Peyer's patch (tissue), 4 donors: ENCODE measurements around the gene PIF1. TPM values are rescaled to one million over a fixed set of nuclear protein-coding genes. Genes with fewer than 3 reads are reported as not detected.

Experiments
- DNase-seq, 3 donors: peaks; one replicate each; pipeline ENCODE4 v3.0.0-alpha.2; 2017 to 2019
- H3K27ac ChIP-seq, 4 donors: fragments of 200-600 bp; sonication (generic); one replicate each; pipeline ENCODE4 v1.5.1; 2016 to 2019
- H3K27me3 ChIP-seq, 2 donors: fragments of 200-600 bp; sonication (generic); one replicate each; pipeline ENCODE4 v1.5.1; 2019
- H3K36me3 ChIP-seq, 3 donors: fragments of 200-600 bp; sonication (generic); one replicate each; pipeline ENCODE4 v1.5.1; 2016 to 2019
- H3K4me1 ChIP-seq, 4 donors: fragments of 200-600 bp; sonication (generic); one replicate each; pipeline ENCODE4 v1.5.1; 2016 to 2019
- H3K4me3 ChIP-seq, 4 donors: fragments of 200-600 bp; sonication (generic); 1 replicate in 3 of 4; 2 replicates in 1 of 4; pipeline ENCODE4 v1.5.1; 2016 to 2019; ENCODE audit warnings: mild to moderate bottlenecking in 1 of 4
- H3K9me3 ChIP-seq, 4 donors: fragments of 200-600 bp; sonication (generic); one replicate each; pipeline ENCODE4 v1.5.1; 2016 to 2019; ENCODE audit warnings: mild to moderate bottlenecking in 1 of 4
- CTCF ChIP-seq, 6 experiments: fragments of 450-650 bp in 4 of 6; fragments of 200-600 bp in 2 of 6; sonication (generic) in 1 of 6; IDR thresholded peaks; one replicate each; pipeline ENCODE4 v1.5.1; 2017 to 2019; ENCODE audit warnings: antibody characterized with exemption in 6 of 6, mild to moderate bottlenecking in 3 of 6, moderate library complexity in 1 of 6
- POLR2A ChIP-seq, 2 donors: fragments of 450-650 bp; IDR thresholded peaks; one replicate each; pipeline ENCODE4 v1.5.1; 2017; ENCODE audit warnings: antibody characterized with exemption in 2 of 2, mild to moderate bottlenecking in 2 of 2, moderate library complexity in 2 of 2
- total RNA-seq, 4 donors: library from RNA; depleted of rRNA; stranded (reverse); fragments of >200 nt; gene quantifications; one replicate each; pipeline ENCODE4 v1.1.0, GENCODE V29; 2016

PIF1 gene
- total RNA-seq, 4 donors from 2014 or later = 3.5 to 8.5 (median 6.9) TPM

DNA sequence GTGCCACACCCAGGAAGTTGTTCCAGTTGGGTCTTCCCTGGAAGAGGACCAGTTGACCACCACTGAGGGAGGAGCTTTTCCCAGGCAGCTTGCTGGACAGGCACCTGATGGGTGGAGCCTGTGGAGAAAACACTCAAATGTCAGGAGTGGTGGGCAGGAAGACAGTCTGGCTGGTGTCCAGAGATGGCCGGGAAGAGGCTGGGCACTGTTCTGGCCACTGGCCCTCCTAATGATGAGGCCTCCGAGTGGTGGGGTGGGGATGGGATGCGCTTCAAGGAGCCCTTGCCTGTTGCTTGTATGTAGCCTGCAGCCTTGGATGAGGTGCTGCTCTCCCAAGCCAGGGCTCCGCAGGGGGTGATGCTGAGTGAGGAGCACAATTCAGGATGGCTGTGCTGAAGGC is 28.6 kb upstream of the PIF1 start:
- no peak for DNase-seq
- no peaks in the 10 kb centered on the region for H3K27me3 ChIP-seq
- TF ChIP-seq CTCF (IDR thresholded peaks at IDR 0.05) (no peak), POLR2A (IDR thresholded peaks at IDR 0.05) (no peak)
- no peaks in the 10 kb centered on the region for H3K9me3 ChIP-seq
- H3K36me3 ChIP-seq = peaks cover 0 to 24% (median 0%) of the 10 kb centered on the region in 3 donors
- H3K4me3 ChIP-seq = no peak overlapping the region
- H3K4me1 ChIP-seq = peaks cover 0 to 68% (median 17%) of the 10 kb centered on the region in 4 donors
- peak overlapping the region in 3 of 4 donors; percentile 13 to 48 (median 44) for H3K27ac ChIP-seq

- Histone ChIP-seq H3K36me3 (peaks cover 0 to 28% (median 0%) of the 10 kb centered on the region in 3 donors), H3K27me3 (no peaks in the 10 kb centered on the region), H3K9me3 (no peaks in the 10 kb centered on the region), H3K4me1 (peaks cover 0 to 63% (median 9%) of the 10 kb centered on the region in 4 donors), H3K4me3 (no peak overlapping the region), H3K27ac (peak overlapping the region; percentile 42 to 74 (median 58))
- TF ChIP-seq CTCF (IDR thresholded peaks at IDR 0.05) = no peak
- peak in 1 of 3 donors; percentile 62 for DNase-seq
Observed at GRCh38 chr15:64851503-64851840, 26.0 kb upstream of the PIF1 start.

GRCh38 chr15:64850778-64851502 is 25.5 kb upstream of the PIF1 start:
- Histone ChIP-seq H3K36me3 (peaks cover 0 to 28% (median 0%) of the 10 kb centered on the region in 3 donors), H3K4me1 (peaks cover 0 to 60% (median 10%) of the 10 kb centered on the region in 4 donors), H3K27ac (peak overlapping the region; percentile 38 to 74 (median 58)), H3K9me3 (no peaks in the 10 kb centered on the region), H3K27me3 (no peaks in the 10 kb centered on the region), H3K4me3 (no peak overlapping the region)
- TF ChIP-seq CTCF (IDR thresholded peaks at IDR 0.05) (no peak), POLR2A (IDR thresholded peaks at IDR 0.05) (no peak)
- no peak for DNase-seq

- Histone ChIP-seq H3K4me1 (peaks cover 0 to 59% (median 28%) of the 10 kb centered on the region in 4 donors), H3K27ac (peak overlapping the region in 3 of 4 donors; percentile 17 to 96 (median 25)), H3K9me3 (no peaks in the 10 kb centered on the region), H3K36me3 (peaks cover 0 to 17% (median 0%) of the 10 kb centered on the region in 3 donors), H3K4me3 (no peak overlapping the region), H3K27me3 (no peaks in the 10 kb centered on the region)
- no peak for DNase-seq
- TF ChIP-seq CTCF (IDR thresholded peaks at IDR 0.05) (no peak), POLR2A (IDR thresholded peaks at IDR 0.05) (no peak)
Observed at GRCh38 chr15:64847876-64848716, 22.6 kb upstream of the PIF1 start.

DNA sequence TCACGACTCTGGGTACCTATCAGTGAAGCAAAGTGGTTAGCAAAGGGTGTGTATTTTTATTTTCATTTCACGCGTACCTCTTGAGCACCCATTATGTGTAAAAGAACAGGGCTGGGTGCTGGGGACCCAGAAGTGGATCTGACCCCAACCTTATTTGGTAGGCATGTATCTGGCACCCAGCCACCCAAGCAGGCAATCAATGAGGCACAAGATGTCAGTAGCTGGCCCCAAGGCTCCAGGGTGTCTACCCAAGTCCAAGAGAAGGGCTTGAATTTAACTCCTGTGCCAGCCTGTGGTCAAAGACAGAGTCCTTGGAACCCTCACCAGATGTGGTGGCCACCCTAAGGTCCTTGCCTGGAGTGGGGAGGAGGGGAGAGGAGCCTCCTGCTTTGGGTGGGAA is 22.0 kb upstream of the PIF1 start:
- no peaks in the 10 kb centered on the region for H3K27me3 ChIP-seq
- H3K27ac ChIP-seq = peak overlapping the region in 3 of 4 donors; percentile 17 to 96 (median 25)
- TF ChIP-seq CTCF (IDR thresholded peaks at IDR 0.05) (no peak), POLR2A (IDR thresholded peaks at IDR 0.05) (no peak)
- no peak overlapping the region for H3K4me3 ChIP-seq
- peaks cover 0 to 17% (median 0%) of the 10 kb centered on the region in 3 donors for H3K36me3 ChIP-seq
- DNase-seq = no peak
- H3K9me3 ChIP-seq = no peaks in the 10 kb centered on the region
- H3K4me1 ChIP-seq = peaks cover 0 to 59% (median 28%) of the 10 kb centered on the region in 4 donors
